ENCODE measurements around the gene RGS7.

Gene RGS7

GRCh38 chr1:241356519-241357365 lies at the start of gene RGS7:
TSS of gene RGS7 (minus strand) at chr1:241357205.
- no peak for DNase-seq (ENCODE audit: low read depth)

DNA sequence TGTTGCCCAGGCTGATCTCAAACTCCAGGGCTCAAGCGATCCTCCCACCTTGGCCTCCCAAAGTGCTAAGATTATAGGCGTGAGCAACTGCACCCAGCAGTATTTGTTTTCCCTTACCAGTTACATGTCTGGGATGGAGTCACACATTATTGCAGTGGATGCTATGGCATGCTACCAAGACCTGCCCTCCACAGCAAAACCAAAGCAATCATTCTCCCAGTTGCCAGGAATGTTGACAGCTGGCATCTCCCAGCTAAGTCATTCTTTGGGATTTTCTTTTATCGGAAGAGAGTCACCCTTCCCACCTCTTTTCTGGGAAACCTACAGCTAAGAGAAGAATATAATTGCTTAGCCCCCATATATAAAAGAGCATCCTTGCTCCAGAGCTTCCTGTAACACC lies 49.4 kb upstream of the RGS7 start:
- no peak for DNase-seq (ENCODE audit: low read depth)

GRCh38 chr1:241401156-241401555 lies 44.2 kb upstream of the RGS7 start:
- DNase-seq (ENCODE audit: low read depth) = no peak

- no peak for DNase-seq (ENCODE audit: low read depth)
These were observed 40.0 kb upstream of the RGS7 start for GRCh38 chr1:241396747-241397681.

- no peak for DNase-seq (ENCODE audit: low read depth)
These were observed 35.1 kb upstream of the RGS7 start for GRCh38 chr1:241391926-241392710.

- DNase-seq (ENCODE audit: low read depth) = no peak
These were observed 33.5 kb upstream of the RGS7 start for GRCh38 chr1:241390526-241390925.

- DNase-seq (ENCODE audit: low read depth) = no peak
These were observed 32.4 kb upstream of the RGS7 start for GRCh38 chr1:241389400-241389799.

DNA sequence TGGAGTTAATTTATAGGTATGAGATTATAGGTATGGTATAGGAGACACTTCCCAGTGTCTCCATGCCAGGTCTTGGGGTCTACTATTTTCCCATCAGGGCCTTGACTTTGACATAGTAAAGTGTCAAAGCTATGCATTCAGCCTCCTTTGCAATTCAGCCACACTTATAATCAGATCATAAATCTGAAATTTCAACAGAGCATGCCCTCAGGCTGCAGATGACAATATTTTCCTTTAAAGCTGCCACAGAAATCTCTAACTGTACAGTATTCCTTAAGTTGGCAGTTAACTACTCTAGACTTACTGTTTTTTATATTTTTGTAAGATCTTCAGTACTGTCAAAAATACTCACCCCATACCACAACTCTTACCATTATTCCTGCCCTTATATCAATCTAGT lies 30.2 kb upstream of the RGS7 start:
- no peak for DNase-seq (ENCODE audit: low read depth)

DNA sequence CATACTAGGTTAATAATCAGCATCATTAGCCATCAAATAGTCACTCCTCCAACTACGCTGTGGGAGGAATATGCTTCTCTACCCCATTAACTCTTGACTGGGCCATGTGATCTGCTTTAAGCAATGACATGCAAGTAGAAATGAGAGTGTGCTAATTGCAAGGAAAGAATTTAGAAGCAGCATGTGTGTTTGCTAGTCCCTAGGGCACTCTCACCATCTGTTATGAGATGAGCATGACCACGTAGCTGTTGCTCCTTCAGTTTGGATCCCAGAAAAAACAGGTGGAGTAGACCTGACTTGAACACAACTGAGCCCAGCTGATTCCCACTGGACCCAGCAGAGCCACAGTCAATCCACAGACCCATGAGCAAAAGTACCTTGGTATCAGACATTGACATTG lies 19.7 kb upstream of the RGS7 start:
- DNase-seq (ENCODE audit: low read depth) = no peak

- no peak for DNase-seq (ENCODE audit: low read depth)
These were observed 18.9 kb upstream of the RGS7 start for GRCh38 chr1:241375886-241376285.

- DNase-seq (ENCODE audit: low read depth) = no peak
These were observed 9.2 kb upstream of the RGS7 start for GRCh38 chr1:241366196-241366595.

GRCh38 chr1:241362350-241362749 lies 5.3 kb upstream of the RGS7 start:
- DNase-seq (ENCODE audit: low read depth) = no peak

DNA sequence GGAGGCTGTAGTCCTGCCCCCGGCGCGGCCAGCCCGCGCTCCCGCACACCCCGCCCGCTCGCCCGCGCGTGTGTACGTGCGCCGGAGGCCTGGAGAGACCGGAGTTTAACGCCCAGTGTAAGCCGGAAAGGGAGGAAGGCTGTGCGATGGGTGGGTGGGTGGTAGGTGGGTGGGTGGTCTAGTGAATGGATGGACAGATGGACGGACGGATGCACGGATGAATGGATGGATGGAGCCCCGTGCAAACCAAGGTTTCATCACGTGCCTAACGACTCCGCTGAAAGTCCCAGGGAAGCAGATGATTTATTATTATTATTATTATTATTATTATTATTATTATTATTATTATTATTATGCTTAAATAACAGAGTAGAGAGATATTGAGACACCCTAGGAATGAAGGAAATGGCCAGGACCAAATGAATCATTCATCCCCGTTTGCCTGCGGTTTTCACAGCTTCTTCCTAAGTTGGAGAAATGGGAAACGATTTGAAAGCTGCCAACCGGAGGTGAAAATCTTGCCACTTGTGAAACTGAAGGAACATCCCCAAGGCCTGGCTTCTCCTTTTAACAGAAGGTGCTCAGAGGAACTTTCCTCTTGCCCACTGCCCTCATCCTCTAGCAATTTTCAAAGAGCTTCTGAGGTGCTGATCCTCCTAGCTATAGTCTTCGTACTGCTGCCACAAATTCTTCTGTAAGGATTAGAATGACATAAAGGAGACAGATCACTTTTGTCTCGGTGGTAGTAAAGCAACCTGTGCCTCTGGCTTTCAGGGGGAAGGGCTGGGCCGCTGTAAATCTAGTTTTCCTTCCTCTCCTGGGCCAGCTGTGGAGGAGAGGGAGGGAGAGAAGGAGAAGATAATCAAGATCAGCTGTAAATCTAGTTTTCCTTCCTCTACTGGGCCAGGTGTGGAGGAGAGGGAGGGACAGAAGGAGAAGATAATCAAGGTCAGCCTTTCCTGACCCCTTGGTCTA lies 648 bp upstream of the RGS7 start:
- no peak for DNase-seq (ENCODE audit: low read depth)

DNA sequence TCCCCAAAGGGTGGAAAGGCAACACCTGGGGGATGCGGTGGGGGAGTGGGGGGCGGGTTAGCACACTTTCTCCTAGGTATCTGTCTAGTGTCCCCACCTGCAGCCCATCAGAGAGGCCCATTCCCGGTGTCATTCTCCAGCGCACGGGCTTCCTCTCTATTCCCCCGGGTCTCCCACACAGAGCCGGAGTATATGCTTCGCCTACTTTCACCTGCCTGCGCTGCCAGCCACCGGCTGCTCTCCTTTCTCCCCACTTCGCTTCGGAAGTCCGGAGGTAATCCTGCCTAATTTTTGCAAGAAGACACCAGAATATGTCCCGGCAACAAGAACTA lies 852 bp downstream of the RGS7 start:
- no peak for DNase-seq (ENCODE audit: low read depth)

DNA sequence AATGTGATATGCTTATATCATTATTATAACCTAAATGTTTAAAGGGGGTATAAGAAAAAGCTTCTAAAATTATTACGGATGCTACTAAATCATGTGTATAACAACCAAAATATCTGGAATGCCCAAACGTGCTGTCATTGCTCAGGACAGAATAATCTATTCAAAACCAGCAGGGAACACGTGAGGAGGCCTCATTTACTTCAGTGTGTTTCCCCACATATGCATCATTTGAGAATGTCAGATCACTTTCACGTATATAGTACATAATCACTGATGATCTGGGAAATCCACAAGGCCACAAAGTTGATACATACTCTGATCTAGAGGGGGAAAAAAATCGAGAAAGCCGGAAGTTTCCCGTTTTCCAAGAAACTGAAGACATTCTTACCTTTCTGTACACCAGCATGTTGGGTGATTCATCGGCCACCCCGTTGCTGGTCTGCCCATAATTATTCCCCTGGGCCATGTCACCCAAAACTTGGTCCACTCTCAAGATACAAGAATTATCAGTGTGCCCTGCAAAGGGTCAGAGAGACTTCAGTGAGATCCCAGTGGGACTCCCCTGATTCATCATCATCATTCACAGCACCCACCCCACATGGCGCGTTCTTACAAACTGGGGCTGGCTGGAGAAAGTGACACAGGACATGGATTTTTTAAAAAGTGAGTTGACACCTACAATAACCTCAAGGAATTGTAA lies 1.5 kb downstream of the RGS7 start:
- no peak for DNase-seq (ENCODE audit: low read depth)

- DNase-seq (ENCODE audit: low read depth) = no peak
These were observed 4.6 kb downstream of the RGS7 start for GRCh38 chr1:241352401-241352800.

DNA sequence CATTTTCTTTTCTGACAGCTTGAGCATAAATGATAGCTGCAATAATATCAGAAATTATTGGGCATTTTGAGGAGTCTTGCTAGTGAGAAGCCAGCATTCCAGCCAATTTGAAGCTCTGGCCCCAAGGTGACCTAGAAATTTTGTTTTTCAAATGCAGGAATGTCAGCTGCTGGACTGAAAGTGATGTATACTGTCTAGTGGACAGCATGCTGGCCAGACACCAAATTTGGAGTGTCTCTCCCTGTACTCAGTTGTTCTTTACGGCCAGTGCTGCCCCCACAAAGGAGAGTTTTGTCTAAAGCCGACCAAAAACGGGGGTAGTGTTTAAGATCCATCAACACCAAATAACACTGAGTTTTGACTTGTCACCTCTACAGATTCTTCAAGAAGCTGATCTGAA lies 5.2 kb downstream of the RGS7 start:
- no peak for DNase-seq (ENCODE audit: low read depth)

DNA sequence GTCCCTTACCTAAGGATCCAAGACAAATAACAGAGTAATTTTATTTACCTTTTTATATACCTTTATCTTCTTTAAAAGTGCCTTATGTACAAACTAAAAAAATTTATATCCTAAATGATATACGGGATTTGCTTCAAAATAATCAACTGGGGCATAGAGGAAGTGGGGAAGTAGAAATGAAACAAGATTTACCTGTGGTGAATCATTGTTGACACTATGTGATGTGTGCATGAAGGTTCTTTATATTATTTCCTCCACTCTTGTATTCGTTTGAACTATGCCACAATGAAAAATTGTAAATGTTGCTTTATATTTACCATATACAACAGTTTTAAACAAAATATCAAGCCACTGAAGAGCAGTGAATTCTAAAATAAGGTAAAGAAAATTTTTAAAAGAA lies 13.0 kb downstream of the RGS7 start:
- DNase-seq (ENCODE audit: low read depth) = no peak

GRCh38 chr1:241336335-241336734 lies 20.7 kb downstream of the RGS7 start:
- DNase-seq (ENCODE audit: low read depth) = no peak

DNA sequence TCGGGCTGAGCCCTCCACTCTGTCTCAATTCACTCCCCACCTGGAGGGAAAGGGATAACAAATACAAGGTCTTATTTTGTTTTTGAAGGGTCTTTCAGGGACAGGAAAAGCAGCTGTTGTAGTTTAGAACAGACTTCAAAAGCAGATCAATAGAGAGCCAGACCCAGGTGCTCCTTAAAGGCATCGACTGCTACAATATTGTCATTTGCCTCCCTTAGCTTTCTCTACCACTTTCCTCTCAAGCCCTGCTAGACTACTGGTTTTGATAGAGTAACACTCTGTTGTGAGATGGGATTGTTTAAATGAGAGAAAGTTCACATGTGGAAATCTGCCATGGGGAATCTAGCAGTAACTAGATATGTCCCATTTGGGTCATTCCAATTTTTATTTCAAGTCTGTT lies 24.0 kb downstream of the RGS7 start:
- DNase-seq (ENCODE audit: low read depth) = no peak

DNA sequence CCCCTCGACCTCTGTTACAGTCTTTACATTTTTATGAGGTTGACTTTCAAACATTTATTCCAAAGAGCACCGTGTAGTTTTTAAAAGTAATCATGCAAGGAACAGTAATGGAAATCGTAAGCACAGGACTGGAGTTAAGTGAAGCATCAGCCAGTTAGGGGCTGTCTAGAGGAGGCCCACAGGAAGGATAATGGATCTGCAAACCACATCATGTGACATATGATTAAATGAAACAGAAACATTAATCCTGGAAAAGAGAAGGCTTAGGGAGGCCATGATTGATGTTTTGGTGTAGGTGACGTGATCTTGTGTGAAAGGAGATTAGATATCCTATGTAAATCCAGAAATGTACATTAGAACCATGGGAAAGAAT lies 25.0 kb downstream of the RGS7 start:
- DNase-seq (ENCODE audit: low read depth) = no peak

Measured in stimulated activated CD8-positive, alpha-beta memory T cell treated with anti-CD3 and anti-CD28 coated beads, Interleukin-12 subunit alpha, Interleukin-12 subunit beta, amount 100 ng/mL, for 4 hours (primary cell).